ENCODE measurements around the gene ZCCHC3. TPM values are rescaled to one million over a fixed set of nuclear protein-coding genes. Genes with fewer than 3 reads are reported as not detected.
A peak's percentile ranks its signal among the peaks of the same experiment; 100 is the strongest.

The ZCCHC3 gene
- total RNA-seq, 1 donor from 2014 or later = 40.0 TPM

DNA sequence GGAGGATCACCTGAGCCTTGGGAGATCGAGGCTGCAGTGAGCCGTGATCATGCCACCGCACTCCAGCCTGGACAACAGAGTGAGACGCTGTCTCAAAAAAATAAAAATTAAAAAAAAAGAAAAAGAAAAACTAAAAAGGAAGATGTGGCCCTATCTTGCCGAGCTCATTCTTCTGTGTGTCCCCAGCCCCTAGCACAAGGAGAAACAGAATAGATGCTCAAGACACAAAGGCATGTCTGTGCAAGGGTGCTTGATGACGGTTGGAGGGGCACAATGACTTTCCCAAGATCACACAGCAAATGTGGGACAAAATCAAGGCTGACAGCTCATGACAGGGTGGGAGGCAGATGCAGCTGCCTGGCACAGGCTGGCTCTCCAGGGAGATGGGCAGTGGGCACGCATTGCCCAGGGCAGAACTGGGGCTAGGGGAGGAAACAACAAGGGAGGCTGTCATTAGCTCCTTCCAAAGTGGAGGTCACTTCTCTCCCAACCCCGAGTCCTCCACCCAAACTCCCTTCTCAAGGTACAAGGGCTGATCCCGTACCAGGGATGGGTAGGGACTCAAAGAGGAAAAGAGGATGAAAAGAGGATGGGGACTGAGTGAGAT is 48.8 kb downstream of the ZCCHC3 start:
- no peak for DNase-seq (ENCODE audit: low spot score)

DNA sequence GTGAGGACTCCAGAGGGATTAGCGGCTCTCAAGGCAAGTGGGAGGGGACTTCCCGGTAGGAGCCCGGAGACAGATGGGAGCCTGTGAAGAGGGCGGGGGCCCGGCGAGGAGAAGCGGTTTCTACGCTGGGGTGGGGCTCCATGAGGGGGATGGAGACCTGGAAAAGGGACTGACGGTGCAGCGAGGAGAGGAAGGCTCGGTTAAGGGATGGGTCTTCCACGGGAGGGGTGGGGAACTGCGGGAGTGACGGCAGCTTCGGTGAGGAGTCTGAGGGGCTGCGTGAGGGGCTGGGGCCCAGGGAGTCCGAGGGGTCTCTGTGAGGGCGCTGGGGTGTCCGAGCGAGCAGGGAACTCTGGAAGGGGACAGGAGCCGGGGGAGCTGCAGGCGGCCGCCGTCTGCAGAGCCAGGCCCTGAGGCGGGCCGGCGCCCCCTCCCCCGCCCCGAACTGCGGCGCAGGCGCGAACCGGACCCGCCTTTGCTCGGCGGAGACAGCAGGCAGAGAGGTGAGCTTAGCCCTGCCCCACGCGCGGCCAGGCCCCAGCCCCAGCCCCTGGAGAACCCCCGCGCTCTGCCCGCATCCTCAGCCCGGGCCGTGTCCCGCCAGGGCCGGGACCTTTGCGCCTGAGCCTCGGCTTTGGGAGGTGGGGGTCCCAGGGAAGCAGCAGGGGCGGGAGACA is 49.4 kb downstream of the ZCCHC3 start, which contains the start of gene NRSN2:
Gene NRSN2 (plus strand): TSS at position 472 of the 677 bp plus-strand sequence. CDS start 2,533 bp downstream, outside the sequence.
- DNase-seq (ENCODE audit: low spot score) = peak; percentile 83

DNA sequence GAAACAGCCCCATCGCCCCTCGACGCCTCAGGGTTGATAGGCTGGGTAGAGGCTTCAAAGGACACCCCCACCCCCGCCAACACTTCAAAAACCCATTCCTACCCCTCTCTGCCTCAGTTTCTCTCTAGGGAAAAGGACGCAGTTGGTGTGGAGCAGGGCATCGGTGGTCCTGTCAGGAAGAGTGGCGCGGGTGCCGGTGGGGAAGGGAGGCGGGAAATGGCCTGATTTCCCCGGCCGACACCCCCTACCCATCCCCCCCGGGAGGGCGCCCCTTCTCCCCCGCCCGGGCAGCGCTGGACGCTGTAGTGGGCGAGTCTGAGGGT is 49.9 kb downstream of the ZCCHC3 start:
- DNase-seq (ENCODE audit: low spot score) = peak; percentile 46

DNA sequence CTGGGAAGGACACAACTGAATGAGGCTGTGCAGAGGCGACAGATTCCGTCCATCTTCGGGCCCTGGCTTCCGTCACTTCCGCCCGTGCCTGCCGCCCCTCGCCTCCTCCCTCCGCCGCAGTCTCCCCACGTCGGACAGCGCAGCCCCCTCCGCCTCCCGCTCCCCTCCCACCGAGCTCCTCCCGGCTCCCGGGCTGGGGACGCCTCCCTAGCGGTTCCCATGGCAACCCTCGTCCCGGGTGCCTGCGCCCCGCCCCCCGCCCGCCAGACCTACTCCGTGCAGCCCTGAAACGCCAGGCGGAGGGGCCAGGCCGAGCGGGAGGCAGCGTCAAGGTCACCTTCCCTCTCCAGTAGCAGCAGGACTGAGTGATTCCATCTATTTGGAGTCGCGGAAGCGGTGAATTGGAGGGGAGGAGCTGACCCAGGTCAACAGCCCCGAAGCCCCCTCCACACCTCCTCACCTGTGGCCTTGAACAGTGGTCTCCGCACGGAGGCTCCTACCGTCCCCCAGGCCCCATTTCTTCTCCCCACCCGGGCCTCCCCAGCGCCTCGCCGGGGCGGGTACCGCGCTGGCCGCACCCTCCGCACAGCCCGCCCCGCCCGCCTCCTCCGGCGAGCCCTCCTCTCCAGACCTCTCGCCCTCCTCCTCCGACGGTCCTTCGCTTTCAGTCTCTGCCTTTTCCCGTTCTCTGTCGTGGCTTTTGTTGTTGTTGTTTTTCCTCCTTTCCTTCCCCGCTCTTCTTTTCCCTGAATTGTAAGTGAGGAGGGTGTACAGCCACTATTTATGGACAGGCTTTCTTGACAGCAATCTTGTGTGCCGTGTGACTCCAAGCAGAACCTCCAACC is 50.5 kb downstream of the ZCCHC3 start:
- DNase-seq (ENCODE audit: low spot score) = peak; percentile 99

DNA sequence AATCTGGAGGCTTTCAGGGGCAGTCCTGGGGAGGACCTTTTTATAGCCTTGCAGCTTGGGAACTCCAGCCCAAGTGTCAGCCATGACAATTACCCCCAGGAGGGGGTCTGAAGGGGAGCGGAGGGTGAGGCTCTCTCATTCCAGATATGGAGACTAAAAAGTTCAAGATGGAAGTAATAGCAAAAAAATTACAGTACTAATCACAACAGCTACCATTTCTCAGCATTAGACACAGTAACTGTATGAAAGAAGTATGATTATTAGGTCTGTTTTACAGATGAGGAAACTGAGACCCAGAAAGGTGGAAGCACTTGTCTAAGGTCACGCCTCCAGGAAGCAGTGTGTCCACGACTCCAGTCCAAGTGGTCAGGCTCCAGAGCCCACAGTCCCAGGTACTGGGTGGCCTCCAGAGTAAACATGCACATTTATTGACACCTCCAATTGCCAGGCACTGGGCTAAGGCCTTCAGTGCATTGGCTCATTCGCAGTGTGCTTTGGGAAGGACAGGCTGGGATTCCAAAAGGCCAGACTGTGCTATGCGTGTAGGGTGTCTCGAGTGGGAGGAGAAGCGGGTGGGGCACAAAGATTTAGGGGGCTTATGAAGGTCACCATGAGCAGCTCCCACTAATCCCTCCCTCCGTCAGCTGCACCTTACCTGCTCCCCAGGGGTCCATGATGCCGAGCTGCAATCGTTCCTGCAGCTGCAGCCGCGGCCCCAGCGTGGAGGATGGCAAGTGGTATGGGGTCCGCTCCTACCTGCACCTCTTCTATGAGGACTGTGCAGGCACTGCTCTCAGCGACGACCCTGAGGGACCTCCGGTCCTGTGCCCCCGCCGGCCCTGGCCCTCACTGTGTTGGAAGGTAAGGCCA is 51.8 kb downstream of the ZCCHC3 start:
- no peak for DNase-seq (ENCODE audit: low spot score)

Other genes starting within 250 kb of the ZCCHC3 start
- gene DEFB125, start 209.9 kb upstream of the ZCCHC3 start, total RNA-seq (ENCODE audit: insufficient read depth, low replicate concordance) = not detected
- gene DEFB126, start 155.0 kb upstream of the ZCCHC3 start, total RNA-seq (ENCODE audit: insufficient read depth, low replicate concordance) = not detected
- gene DEFB127, start 140.1 kb upstream of the ZCCHC3 start, total RNA-seq (ENCODE audit: insufficient read depth, low replicate concordance) = not detected
- gene DEFB128, start 107.9 kb upstream of the ZCCHC3 start, total RNA-seq (ENCODE audit: insufficient read depth, low replicate concordance) = not detected
- not detected for gene DEFB129, start 70.3 kb upstream of the ZCCHC3 start, total RNA-seq (ENCODE audit: insufficient read depth, low replicate concordance)
- gene DEFB132, start 39.8 kb upstream of the ZCCHC3 start, total RNA-seq (ENCODE audit: insufficient read depth, low replicate concordance) = 2.4 TPM
- gene C20orf96, start 6.8 kb upstream of the ZCCHC3 start, total RNA-seq (ENCODE audit: insufficient read depth, low replicate concordance) = not detected
- 4.1 TPM for gene SOX12, start 28.0 kb downstream of the ZCCHC3 start, total RNA-seq (ENCODE audit: insufficient read depth, low replicate concordance)
- 13.2 TPM for gene NRSN2, start 49.5 kb downstream of the ZCCHC3 start, total RNA-seq (ENCODE audit: insufficient read depth, low replicate concordance)
- gene TRIB3, start 83.2 kb downstream of the ZCCHC3 start, total RNA-seq (ENCODE audit: insufficient read depth, low replicate concordance) = 10.8 TPM
- 41.2 TPM for gene RBCK1, start 110.7 kb downstream of the ZCCHC3 start, total RNA-seq (ENCODE audit: insufficient read depth, low replicate concordance)
- 20.9 TPM for gene TBC1D20, start 165.0 kb downstream of the ZCCHC3 start, total RNA-seq (ENCODE audit: insufficient read depth, low replicate concordance)
- 91.5 TPM for gene CSNK2A1, start 246.2 kb downstream of the ZCCHC3 start, total RNA-seq (ENCODE audit: insufficient read depth, low replicate concordance)

All from umbilical cord (tissue), 2 donors.